ENCODE measurements around the gene SCLT1. TPM values are rescaled to one million over a fixed set of nuclear protein-coding genes. Genes with fewer than 3 reads are reported as not detected.

The SCLT1 gene
- total and polyA plus RNA-seq, 2 of the 4 experiments (the other 2 are of a cell fraction), result 4.9 to 7.7 TPM

DNA sequence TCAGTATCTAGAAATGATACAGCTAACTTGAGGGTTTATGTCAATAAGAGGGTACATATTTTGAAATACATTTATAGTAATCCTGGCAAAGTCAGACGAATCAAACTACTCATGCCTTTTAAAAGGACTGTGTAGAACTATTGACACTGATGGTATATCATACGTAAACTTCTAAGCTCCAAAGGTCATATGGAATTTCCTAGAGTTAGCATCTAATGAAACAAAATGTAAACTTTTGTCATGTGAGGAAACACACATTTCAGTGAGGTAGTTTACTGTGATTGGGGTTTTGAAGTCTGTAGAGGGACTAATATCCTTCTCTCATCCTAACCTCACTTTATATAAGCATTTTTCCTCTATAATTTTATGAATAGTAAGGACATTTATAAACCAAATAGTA, 138.4 kb downstream of the SCLT1 start:
- no peak overlapping the region for H4K91ac ChIP-seq (ENCODE audit: insufficient read depth, low read depth, low read length)
- no peaks in the 10 kb centered on the region for H3K36me3 ChIP-seq (ENCODE audit: control insufficient read depth, insufficient read depth, low read length)
- no peaks in the 10 kb centered on the region for H4K20me1 ChIP-seq (ENCODE audit: insufficient read depth, low read length)
- H3K27ac ChIP-seq (ENCODE audit: insufficient read depth, low read length), result no peak overlapping the region
- intact Hi-C loops (cut with micrococcal nuclease) (no loop called here), in situ Hi-C loops (cut with MboI; ENCODE audit: low sequenced_read_pairs) (no loop called here), dilution Hi-C loops (cut with HindIII; ENCODE audit: low sequenced_read_pairs, unreplicated experiment) (no loop called here)
- H3K79me1 ChIP-seq (ENCODE audit: low read depth in 1 of 2, low read length in 2 of 2), result no peaks in the 10 kb centered on the region
- ChIA-PET POLR2A (ENCODE audit: unreplicated experiment) (no interaction called here), CTCF (no interaction called here)
- ATAC-seq (ENCODE audit: low read depth), result no peak
- no peak overlapping the region for H3K18ac ChIP-seq (ENCODE audit: low read depth, low read length)
- no TSS peak for BruUV-seq (replicated peaks)
- H4K5ac ChIP-seq (ENCODE audit: low read depth, low read length), result no peak overlapping the region
- H2AK5ac ChIP-seq (ENCODE audit: low read depth, low read length), result no peak overlapping the region
- H2BK120ac ChIP-seq (ENCODE audit: low read depth, low read length), result no peak overlapping the region
- no peak overlapping the region for H3K9ac ChIP-seq (ENCODE audit: low read depth, low read length)
- no peak overlapping the region for H2BK5ac ChIP-seq (ENCODE audit: low read depth, low read length, poor library complexity, severe bottlenecking)
- no peaks in the 10 kb centered on the region for H3K9me1 ChIP-seq (ENCODE audit: insufficient read depth, low read length)
- H3K9me3 ChIP-seq (ENCODE audit: control insufficient read depth, insufficient read depth, low read length), result no peaks in the 10 kb centered on the region
- no peaks in the 10 kb centered on the region for H3K27me3 ChIP-seq (ENCODE audit: control insufficient read depth, insufficient read depth, low read length)
- H3K4me2 ChIP-seq (ENCODE audit: low read depth, low read length), result no peak overlapping the region
- no peaks in the 10 kb centered on the region for H3K4me1 ChIP-seq (ENCODE audit: control insufficient read depth, insufficient read depth, low read length)
- no peak for TF ChIP-seq MAZ (IDR thresholded peaks at IDR 0.05; ENCODE audit: borderline replicate concordance, low read depth, low read length)
- no peak for TF ChIP-seq MAFK (IDR thresholded peaks at IDR 0.05; ENCODE audit: low read depth, low read length)
- no peak for TF ChIP-seq CEBPB (IDR thresholded peaks at IDR 0.05; ENCODE audit: low read depth, low read length)
- TF ChIP-seq RCOR1 (IDR thresholded peaks at IDR 0.05; ENCODE audit: insufficient replicate concordance, low read length), result no peak
- TF ChIP-seq MXI1 (IDR thresholded peaks at IDR 0.05; ENCODE audit: borderline replicate concordance, low read depth, low read length), result no peak
- no peak overlapping the region for H2AFZ ChIP-seq (replicated peaks; ENCODE audit: low read length, poor library complexity)
- no peak overlapping the region for H3K14ac ChIP-seq (replicated peaks; ENCODE audit: low read depth, low read length)
- DNase-seq, result no peak
- H3K4ac ChIP-seq (ENCODE audit: low read depth, low read length), result no peak overlapping the region
- H2BK20ac ChIP-seq (ENCODE audit: low read depth, low read length), result no peak overlapping the region
- no peak overlapping the region for H3K23ac ChIP-seq (ENCODE audit: low read depth, low read length)
- no peak overlapping the region for H4K8ac ChIP-seq (ENCODE audit: low read depth in 2 of 2, low read length in 2 of 2)
- H2BK15ac ChIP-seq (ENCODE audit: low read depth, low read length), result no peak overlapping the region
- no peak overlapping the region for H3K56ac ChIP-seq (ENCODE audit: extremely low read depth, insufficient read depth, low read length)
- no peak overlapping the region for H2AK9ac ChIP-seq (replicated peaks; ENCODE audit: low read depth, low read length, poor library complexity)
- WGBS, 2 experiments (ENCODE audit: extremely low coverage in 2 of 2, insufficient read length in 1 of 2), result no CpG with 5 or more reads among the region's 2 CpGs
- no peak overlapping the region for H3K4me3 ChIP-seq (ENCODE audit: insufficient read depth, low read depth, low read length)
